ENCODE measurements around the gene ITGB1BP1. TPM values are rescaled to one million over a fixed set of nuclear protein-coding genes. Genes with fewer than 3 reads are reported as not detected.

Gene ITGB1BP1
- total RNA-seq, 1 donor from 2014 or later, result 39.6 TPM

DNA sequence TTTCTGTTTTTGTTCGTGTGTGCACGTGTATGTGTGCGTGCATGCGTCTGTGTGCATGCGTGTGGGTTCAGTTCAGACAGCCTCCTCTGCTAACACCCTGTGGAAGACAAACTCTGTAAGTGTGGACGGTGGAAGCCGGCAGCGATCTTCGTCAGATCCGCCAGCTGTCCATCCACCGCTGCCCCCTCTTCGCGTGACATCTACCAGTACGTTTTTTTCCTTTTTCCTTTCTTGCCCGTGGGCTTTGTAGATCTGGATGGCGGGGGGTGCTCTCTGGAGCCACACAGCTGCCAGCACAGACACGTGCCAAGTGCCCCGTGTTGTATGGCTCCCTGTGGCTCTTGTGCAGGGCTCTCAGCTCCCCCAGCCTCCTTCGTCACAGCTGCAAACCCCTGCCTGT is 32.3 kb downstream of the ITGB1BP1 start:
- CTCF ChIA-PET, result no interaction called here

GRCh38 chr2:9390151-9390850 is 33.0 kb downstream of the ITGB1BP1 start:
- no peak for TF ChIP-seq CTCF (IDR thresholded peaks at IDR 0.05)
- CTCF ChIA-PET, result no interaction called here
- intact Hi-C loops (cut with micrococcal nuclease), result no loop called here
- POLR2A ChIA-PET, result no interaction called here
- H3K27me3 Mint-ChIP-seq, result no peaks in the 10 kb centered on the region
- no peaks in the 10 kb centered on the region for H3K9me3 Mint-ChIP-seq
- no peak overlapping the region for H3K27ac Mint-ChIP-seq
- H3K36me3 Mint-ChIP-seq (ENCODE audit: low read depth), result no peaks in the 10 kb centered on the region
- DNase-seq (no peak), ATAC-seq (ENCODE audit: low read depth) (no peak)
- no peak overlapping the region for H3K4me3 Mint-ChIP-seq
- H3K4me1 Mint-ChIP-seq, result no peaks in the 10 kb centered on the region

More for the DNA sequence above, 32.3 kb downstream of the ITGB1BP1 start:
- POLR2A ChIA-PET, result no interaction called here
- H3K27me3 Mint-ChIP-seq, result no peaks in the 10 kb centered on the region
- intact Hi-C loops (cut with micrococcal nuclease), result no loop called here
- no peak overlapping the region for H3K4me3 Mint-ChIP-seq
- no peak for TF ChIP-seq CTCF (IDR thresholded peaks at IDR 0.05)
- H3K9me3 Mint-ChIP-seq, result no peaks in the 10 kb centered on the region
- H3K4me1 Mint-ChIP-seq, result no peaks in the 10 kb centered on the region
- H3K27ac Mint-ChIP-seq, result no peak overlapping the region
- H3K36me3 Mint-ChIP-seq (ENCODE audit: low read depth), result no peaks in the 10 kb centered on the region
- no peak for ATAC-seq (ENCODE audit: low read depth)
- DNase-seq, result no peak

GRCh38 chr2:9388950-9389911 is 34.1 kb downstream of the ITGB1BP1 start:
- Mint-ChIP-seq H3K4me1 (no peaks in the 10 kb centered on the region), H3K36me3 (ENCODE audit: low read depth) (no peaks in the 10 kb centered on the region), H3K4me3 (no peak overlapping the region), H3K27me3 (no peaks in the 10 kb centered on the region), H3K9me3 (no peaks in the 10 kb centered on the region), H3K27ac (no peak overlapping the region)
- DNase-seq (no peak), ATAC-seq (ENCODE audit: low read depth) (no peak)
- ChIA-PET CTCF (no interaction called here), POLR2A (no interaction called here)
- intact Hi-C loops (cut with micrococcal nuclease), result no loop called here
- no peak for TF ChIP-seq CTCF (IDR thresholded peaks at IDR 0.05)

DNA sequence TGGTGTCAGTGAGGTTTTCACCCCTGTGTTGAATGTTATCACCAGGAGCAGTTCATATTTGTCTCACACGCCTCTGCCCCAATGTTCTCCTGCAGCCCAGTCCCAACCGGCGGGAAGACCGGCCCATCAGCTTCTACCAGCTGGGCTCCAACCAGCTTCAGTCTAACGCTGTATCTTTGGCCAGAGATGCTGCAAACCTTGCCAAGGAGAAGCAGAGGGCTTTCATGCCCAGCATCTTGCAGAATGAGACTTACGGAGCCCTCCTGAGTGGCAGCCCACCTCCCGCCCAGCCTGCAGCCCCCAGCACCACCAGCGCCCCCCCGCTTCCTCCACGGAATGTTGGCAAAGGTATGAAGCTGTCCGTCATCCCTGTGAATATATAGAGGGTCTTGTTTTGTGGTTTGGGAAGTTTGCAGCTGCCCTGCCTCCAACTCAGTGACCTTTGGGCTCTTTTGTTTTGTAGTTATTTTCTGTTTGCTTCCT is 35.1 kb downstream of the ITGB1BP1 start:
- ATAC-seq (ENCODE audit: low read depth) (no peak), DNase-seq (no peak)
- TF ChIP-seq CTCF (IDR thresholded peaks at IDR 0.05), result no peak
- intact Hi-C loops (cut with micrococcal nuclease), result no loop called here
- Mint-ChIP-seq H3K27ac (no peak overlapping the region), H3K9me3 (no peaks in the 10 kb centered on the region), H3K4me1 (no peaks in the 10 kb centered on the region), H3K36me3 (ENCODE audit: low read depth) (no peaks in the 10 kb centered on the region), H3K27me3 (no peaks in the 10 kb centered on the region), H3K4me3 (no peak overlapping the region)
- POLR2A ChIA-PET, result no interaction called here
- CTCF ChIA-PET, result no interaction called here

DNA sequence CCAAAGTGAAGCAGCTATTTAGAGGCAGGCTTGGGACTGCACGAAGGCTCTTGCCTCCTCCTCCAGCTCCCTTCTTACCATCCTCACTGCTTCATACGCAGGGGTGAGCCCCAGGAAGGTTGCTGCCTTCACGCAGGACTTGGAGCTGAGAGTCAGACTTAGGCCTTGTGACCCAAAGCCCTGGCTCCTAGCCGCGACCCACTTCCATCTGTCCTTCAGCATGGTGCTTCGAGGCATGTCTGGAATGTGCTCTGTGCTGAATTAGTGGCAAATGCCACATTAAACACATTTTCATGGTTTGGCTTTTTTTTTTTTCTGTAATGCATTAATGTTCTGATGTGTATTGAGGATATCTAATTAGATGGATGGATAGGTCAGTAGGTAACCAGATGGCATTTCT is 37.5 kb downstream of the ITGB1BP1 start:
- Mint-ChIP-seq H3K27ac (no peak overlapping the region), H3K9me3 (no peaks in the 10 kb centered on the region), H3K4me3 (no peak overlapping the region), H3K36me3 (ENCODE audit: low read depth) (no peaks in the 10 kb centered on the region), H3K27me3 (peaks cover 2% of the 10 kb centered on the region), H3K4me1 (no peaks in the 10 kb centered on the region)
- DNase-seq, result no peak
- POLR2A ChIA-PET, result no interaction called here
- no peak for ATAC-seq (ENCODE audit: low read depth)
- CTCF ChIA-PET, result no interaction called here
- intact Hi-C loops (cut with micrococcal nuclease), result no loop called here
- no peak for TF ChIP-seq CTCF (IDR thresholded peaks at IDR 0.05)

Measured in activated B cell treated with CpG ODN at 0.5 μM for 24 hours (primary cell).